Sigmoid colon (tissue), 4 donors: ENCODE results near the gene C4B.

Source experiments
- CTCF ChIP-seq, 4 experiments: fragments of 450-650 bp in 3 of 4; fragments of 200-600 bp in 1 of 4; IDR thresholded peaks; one replicate each; pipeline ENCODE4 v1.5.1; 2016 to 2019; ENCODE audit warnings: antibody characterized with exemption in 4 of 4, mild to moderate bottlenecking in 3 of 4, moderate library complexity in 2 of 4
- POLR2A ChIP-seq, 2 donors: fragments of 450-650 bp; IDR thresholded peaks; one replicate each; pipeline ENCODE4 v1.6.1; 2016; ENCODE audit warnings: antibody characterized with exemption in 2 of 2, mild to moderate bottlenecking in 2 of 2, moderate library complexity in 2 of 2
- POLR2AphosphoS5 ChIP-seq, 4 donors: sonication (generic); formaldehyde crosslinking; IDR thresholded peaks; one replicate each; pipeline ENCODE4 v1.6.1; 2017; ENCODE audit warnings: antibody characterized with exemption in 4 of 4

- TF ChIP-seq POLR2AphosphoS5 (IDR thresholded peaks at IDR 0.05) (no peak), CTCF (IDR thresholded peaks at IDR 0.05) (no peak), POLR2A (IDR thresholded peaks at IDR 0.05) (no peak)
These were observed 46.5 kb downstream of the C4B start for GRCh38 chr6:32060966-32061655.
